AG04450 (cell line): ENCODE data around the gene PLEKHN1. TPM values are rescaled to one million over a fixed set of nuclear protein-coding genes. Genes with fewer than 3 reads are reported as not detected.
A peak's percentile ranks its signal among the peaks of the same experiment; 100 is the strongest.
"Not testable (repeated sequence)": the region's sequence is repeated elsewhere in the genome, so short reads cannot be mapped to it uniquely, and the experiment has no call there.

Experiments
- CTCF ChIA-PET: fragments of 300-600, 350-600 bp; formaldehyde crosslinking; extraction: SDS; loops from one replicate; lab custom pipeline; 2022; ENCODE audit warnings: antibody characterized with exemption, inconsistent platforms; lab: Charles Lee
- POLR2A ChIA-PET: fragments of 350-600 bp; formaldehyde crosslinking; extraction: SDS; loops from one replicate; lab custom pipeline; 2021; ENCODE audit warnings: antibody characterized with exemption, inconsistent platforms; lab: Yijun Ruan, JAX
- DNase-seq: peaks from one replicate; pipeline ENCODE4 v3.0.0-alpha.2; 2011; ENCODE audit warnings: low read depth, low spot score
- H3K27ac ChIP-seq: one replicate; pipeline ENCODE4 v1.5.1; 2012; ENCODE audit warnings: low read depth, low read length, control low read depth
- H3K27me3 ChIP-seq: one replicate; pipeline ENCODE4 v1.6.0; 2012; ENCODE audit warnings: low read length; ENCODE audit not compliant: control insufficient read depth, insufficient read depth
- H3K4me3 ChIP-seq: 2 replicates; pipeline ENCODE4 v1.5.1; 2011; ENCODE audit warnings: mild to moderate bottlenecking, low read depth, low read length, control low read depth
- H3K9me3 ChIP-seq: 2 replicates; pipeline ENCODE4 v1.5.1; 2012; ENCODE audit warnings: low read length; ENCODE audit not compliant: control insufficient read depth, insufficient read depth
- CTCF ChIP-seq: IDR thresholded peaks from 2 replicates; pipeline ENCODE4 v1.5.1; 2011; ENCODE audit warnings: low read depth, low read length, control low read depth, inconsistent platforms
- polyA plus RNA-seq: library from polyadenylated mRNA; depleted of rRNA; stranded (reverse); fragments of >200 nt; gene quantifications from 2 replicates; pipeline ENCODE4 v1.2.3, GENCODE V29; 2011

PLEKHN1 gene
- polyA plus RNA-seq, 1 experiment, result 0.15 TPM

DNA sequence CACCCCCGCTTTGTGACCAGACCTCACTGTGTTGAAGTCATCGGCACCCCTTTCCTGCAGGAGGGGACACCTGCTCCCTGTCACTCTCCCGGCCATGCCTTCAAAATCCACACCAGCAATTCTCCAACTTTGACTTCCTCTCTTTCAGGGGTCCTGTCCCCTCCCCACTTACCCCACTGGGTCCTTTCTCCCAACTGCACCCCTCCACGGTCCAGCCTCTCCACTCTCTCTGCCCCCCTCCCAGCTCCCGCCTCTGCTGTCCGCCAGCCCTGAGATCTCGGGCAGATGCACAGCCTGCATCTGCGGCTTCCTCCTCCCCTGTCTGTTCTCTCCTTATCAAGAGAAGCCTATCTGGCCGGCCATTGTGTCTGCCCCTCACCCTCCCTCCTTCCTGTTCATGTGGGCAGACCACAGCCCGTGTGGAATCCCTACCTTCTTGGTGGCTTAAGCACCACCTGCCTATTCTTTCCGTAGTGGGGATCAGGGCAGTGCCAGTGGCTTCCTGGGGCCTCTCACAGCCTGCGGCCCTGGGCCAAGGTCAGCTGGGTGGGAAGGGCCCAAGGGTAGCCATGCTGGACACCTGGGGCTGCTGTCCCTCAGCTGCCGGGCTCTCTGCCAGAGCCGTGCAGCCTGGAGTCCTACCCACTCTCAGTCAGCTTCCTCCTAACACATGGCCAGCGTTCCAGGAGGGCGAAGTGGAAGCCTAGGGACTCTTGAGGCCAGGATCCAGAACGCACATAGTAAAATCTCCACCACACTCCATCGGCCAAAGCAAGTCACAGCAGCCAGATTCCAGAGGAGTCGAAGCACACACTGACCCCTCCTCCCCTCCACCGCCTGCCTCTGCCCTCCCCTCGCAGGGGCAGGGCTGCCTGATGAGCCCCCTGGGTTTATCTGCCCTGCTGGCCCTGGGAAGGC lies 38.8 kb downstream of the PLEKHN1 start:
- ChIA-PET POLR2A (interaction anchor here (1.1 kb wide), 1 partner anchor 14 kb away, joined by 3 read pairs; the partner anchor contains the start of gene AGRN), CTCF (no interaction called here)
- DNase-seq, result no peak
- no peaks in the 10 kb centered on the region for H3K27me3 ChIP-seq
- H3K27ac ChIP-seq, result peak overlapping the region; percentile 21
- H3K9me3 ChIP-seq, result no peaks in the 10 kb centered on the region; the same call in 1 of the 2 replicates
- no peak overlapping the region for H3K4me3 ChIP-seq
- no peak for TF ChIP-seq CTCF

DNA sequence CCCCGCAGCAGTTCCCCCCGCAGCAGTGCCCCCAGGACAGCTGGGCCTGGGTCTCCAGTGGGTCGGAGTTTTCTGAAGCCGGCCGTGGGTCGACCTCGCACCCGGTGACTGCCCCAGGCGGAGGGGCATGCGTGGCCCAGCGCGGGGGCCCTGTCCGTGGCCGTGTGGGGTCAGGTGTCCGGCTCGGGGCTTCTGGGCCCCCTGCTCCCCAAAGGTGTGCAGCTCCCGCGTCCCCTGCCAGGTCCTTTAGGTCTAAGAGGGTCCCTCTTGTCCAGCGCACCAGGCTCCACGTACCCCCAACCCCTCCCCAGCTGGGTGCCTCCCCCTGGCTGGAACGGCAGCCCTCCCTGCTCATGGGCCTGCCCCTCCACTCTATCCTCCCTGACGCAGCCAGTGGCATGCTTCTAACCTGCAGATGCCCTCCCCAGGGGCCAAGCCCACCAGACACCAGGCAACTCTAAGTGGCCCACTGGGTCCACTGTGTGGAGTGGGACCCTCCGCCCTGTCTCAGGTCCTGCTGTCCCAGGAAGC lies 39.6 kb downstream of the PLEKHN1 start:
- POLR2A ChIA-PET, result interaction anchor here (1.1 kb wide), 1 partner anchor 14 kb away, joined by 3 read pairs; the partner anchor contains the start of gene AGRN
- Histone ChIP-seq H3K27me3 (no peaks in the 10 kb centered on the region), H3K4me3 (no peak overlapping the region), H3K9me3 (no peaks in the 10 kb centered on the region; the same call in 1 of the 2 replicates), H3K27ac (no peak overlapping the region)
- no peak for DNase-seq
- TF ChIP-seq CTCF, result no peak
- CTCF ChIA-PET, result no interaction called here

DNA sequence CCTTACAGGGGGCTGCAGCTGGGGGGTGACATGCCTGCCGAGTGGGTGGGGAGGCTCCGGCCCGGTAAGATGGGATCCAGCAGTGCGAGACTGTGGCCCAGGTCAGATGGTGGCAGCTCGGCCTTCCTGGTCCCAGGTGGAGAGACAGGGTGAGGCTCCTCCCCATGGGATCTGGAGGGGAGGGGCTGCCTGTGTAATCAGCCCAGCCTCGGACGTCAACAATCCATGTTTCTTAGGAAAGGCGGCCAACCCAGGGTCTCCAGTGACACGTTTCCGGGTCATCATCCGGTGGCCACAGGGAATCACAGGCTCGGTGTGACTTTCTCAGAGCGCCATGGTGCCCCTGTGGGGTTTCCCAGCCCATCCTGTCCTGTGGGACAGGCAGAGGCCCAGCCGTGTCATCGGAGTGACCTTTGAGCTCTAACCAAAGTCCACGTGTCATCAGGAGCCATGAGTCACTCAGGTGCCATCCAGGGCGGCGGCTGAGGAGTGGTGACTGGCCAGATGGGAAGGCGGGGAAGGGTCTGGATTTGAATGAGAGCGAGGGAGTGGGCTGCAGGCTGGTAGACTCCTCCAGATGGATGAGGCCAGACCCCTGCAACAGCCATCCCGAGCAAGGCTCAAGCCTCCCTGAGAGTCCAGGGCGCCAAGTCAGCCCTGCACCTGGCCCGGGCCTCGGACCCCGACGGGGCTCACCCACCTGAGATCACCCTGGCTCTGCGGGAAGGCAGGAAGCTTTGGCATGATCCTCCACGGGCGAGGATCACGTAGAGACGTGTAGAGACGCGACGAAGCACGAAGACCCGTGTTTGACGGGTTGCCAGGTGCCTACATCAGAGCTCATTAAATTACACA lies 40.2 kb downstream of the PLEKHN1 start:
- Histone ChIP-seq H3K27ac (no peak overlapping the region), H3K4me3 (no peak overlapping the region), H3K27me3 (no peaks in the 10 kb centered on the region), H3K9me3 (peaks cover 3% of the 10 kb centered on the region; the same call in 1 of the 2 replicates)
- CTCF ChIA-PET, result interaction anchor here (0.7 kb wide), 1 partner anchor 13 kb away, joined by 3 read pairs; no protein-coding TSS in a partner anchor
- DNase-seq, result no peak
- POLR2A ChIA-PET, result interaction anchor here (1.1 kb wide), 1 partner anchor 13 kb away, joined by 3 read pairs; the partner anchor contains the start of gene AGRN
- no peak for TF ChIP-seq CTCF

DNA sequence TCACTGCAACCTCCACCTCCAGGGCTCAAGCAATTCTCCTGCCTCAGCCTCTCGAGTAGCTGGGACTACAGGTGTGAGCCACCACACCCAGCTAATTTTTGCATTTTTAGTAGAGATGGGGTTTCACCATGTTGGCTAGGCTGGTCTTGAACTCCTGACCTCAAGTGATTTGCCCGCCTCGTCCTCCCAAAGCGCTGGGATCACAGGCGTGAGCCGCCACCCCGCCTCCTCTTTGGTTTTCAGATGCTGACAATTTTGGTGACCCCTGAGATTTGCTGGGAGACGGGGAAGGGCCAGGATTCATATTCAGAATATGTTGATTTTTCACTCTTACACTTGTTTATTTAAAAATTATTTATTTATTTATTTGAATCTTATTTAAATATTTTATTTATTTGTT lies 43.8 kb downstream of the PLEKHN1 start:
- DNase-seq, H3K9me3 ChIP-seq, H3K27me3 ChIP-seq, H3K27ac ChIP-seq, H3K4me3 ChIP-seq, POLR2A ChIA-PET: not testable (repeated sequence)
- CTCF ChIA-PET, result interaction anchor here (0.7 to 1.8 kb wide), 3 partner anchors 8 to 1197 kb away, joined by 4 to 7 read pairs (median 6); no protein-coding TSS in a partner anchor

- Histone ChIP-seq H3K27ac (no peak overlapping the region), H3K27me3 (no peaks in the 10 kb centered on the region), H3K9me3 (peaks cover 6% of the 10 kb centered on the region; the same call in 1 of the 2 replicates), H3K4me3 (no peak overlapping the region)
- no peak for DNase-seq
- ChIA-PET POLR2A (no interaction called here), CTCF (no interaction called here)
- no peak for TF ChIP-seq CTCF
These were observed 45.2 kb downstream of the PLEKHN1 start for GRCh38 chr1:1011396-1011949.

DNA sequence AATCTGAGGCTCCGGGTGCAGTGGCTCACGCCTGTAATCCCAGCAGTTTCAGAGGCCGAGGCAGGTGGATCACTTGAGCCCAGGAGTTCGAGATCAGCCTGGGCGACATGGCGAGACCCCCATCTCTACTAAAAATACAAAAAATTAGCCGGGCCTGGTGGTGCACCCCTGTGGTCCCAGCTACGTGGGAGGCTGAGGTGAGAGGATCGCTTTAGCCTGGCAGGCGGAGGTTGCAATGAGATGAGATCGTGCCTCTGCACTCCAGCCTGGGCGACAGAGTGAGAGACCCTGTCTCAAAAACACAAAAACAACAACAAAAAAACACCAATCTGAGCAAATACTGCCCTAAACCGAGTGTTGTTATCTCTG lies 46.4 kb downstream of the PLEKHN1 start:
- not testable (repeated sequence) for H3K9me3 ChIP-seq, H3K27ac ChIP-seq, H3K27me3 ChIP-seq, DNase-seq
- CTCF ChIA-PET, result interaction anchor here (1.6 kb wide), 1 partner anchor 11 kb away, joined by 11 read pairs; no protein-coding TSS in a partner anchor
- peak overlapping the region; percentile 71 for H3K4me3 ChIP-seq
- POLR2A ChIA-PET, result interaction anchor here (0.6 to 1.0 kb wide), 2 partner anchors 11 to 72 kb away, joined by 3 read pairs; no protein-coding TSS in a partner anchor
